ENCODE data around the gene GLE1.

GLE1 gene, protein sequence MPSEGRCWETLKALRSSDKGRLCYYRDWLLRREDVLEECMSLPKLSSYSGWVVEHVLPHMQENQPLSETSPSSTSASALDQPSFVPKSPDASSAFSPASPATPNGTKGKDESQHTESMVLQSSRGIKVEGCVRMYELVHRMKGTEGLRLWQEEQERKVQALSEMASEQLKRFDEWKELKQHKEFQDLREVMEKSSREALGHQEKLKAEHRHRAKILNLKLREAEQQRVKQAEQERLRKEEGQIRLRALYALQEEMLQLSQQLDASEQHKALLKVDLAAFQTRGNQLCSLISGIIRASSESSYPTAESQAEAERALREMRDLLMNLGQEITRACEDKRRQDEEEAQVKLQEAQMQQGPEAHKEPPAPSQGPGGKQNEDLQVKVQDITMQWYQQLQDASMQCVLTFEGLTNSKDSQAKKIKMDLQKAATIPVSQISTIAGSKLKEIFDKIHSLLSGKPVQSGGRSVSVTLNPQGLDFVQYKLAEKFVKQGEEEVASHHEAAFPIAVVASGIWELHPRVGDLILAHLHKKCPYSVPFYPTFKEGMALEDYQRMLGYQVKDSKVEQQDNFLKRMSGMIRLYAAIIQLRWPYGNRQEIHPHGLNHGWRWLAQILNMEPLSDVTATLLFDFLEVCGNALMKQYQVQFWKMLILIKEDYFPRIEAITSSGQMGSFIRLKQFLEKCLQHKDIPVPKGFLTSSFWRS

DNA sequence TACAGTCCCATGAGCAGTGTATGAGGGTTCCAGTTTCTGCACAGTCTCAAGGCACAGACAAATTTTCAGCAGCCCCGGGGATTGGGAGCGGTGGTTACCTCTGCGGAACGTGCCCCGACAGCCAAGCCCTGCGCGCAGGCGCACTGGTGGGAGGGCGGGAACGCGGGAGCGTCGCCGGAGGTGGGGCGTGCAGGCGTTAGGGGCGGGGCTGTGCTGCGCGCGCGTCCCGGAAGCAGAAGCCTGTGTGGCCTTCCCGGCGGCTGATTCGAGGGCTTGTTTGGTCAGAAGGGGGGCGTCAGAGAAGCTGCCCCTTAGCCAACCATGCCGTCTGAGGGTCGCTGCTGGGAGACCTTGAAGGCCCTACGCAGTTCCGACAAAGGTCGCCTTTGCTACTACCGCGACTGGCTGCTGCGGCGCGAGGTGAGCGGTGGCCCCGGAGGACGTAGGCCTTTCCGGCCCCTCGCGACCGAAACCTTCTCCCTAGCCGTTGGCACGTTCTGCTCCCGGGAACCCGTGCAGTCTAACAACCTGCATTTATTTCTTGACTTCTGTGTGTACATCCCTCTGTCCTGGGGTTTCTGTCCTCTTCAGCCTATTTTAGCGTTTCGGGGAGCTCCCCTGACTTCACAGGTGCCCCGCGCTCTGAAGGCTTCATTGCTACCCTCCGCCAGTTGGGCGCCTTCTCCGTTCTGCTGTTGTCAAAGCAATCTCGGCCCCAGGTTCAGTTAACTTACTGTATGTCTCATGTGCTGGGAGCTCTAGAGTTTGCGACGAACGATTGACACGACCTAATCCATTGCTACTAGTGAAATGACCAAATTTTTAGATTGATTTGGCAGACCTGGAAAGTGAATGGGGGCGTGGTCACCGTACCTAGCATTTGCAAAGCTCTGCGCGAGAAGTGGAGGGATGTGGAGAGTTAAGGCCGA lies at the start of gene GLE1:
TSS of gene GLE1 (plus strand) at position 235 of the 929 bp plus-strand sequence. CDS start at position 322, 87 bp downstream.
- TF ChIP-seq, protein P1, sequence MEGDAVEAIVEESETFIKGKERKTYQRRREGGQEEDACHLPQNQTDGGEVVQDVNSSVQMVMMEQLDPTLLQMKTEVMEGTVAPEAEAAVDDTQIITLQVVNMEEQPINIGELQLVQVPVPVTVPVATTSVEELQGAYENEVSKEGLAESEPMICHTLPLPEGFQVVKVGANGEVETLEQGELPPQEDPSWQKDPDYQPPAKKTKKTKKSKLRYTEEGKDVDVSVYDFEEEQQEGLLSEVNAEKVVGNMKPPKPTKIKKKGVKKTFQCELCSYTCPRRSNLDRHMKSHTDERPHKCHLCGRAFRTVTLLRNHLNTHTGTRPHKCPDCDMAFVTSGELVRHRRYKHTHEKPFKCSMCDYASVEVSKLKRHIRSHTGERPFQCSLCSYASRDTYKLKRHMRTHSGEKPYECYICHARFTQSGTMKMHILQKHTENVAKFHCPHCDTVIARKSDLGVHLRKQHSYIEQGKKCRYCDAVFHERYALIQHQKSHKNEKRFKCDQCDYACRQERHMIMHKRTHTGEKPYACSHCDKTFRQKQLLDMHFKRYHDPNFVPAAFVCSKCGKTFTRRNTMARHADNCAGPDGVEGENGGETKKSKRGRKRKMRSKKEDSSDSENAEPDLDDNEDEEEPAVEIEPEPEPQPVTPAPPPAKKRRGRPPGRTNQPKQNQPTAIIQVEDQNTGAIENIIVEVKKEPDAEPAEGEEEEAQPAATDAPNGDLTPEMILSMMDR (IDR thresholded peaks at IDR 0.05; ENCODE audit: extremely low read depth, missing control alignments): no peak
- DNase-seq (ENCODE audit: low spot score): peak; percentile 98

DNA sequence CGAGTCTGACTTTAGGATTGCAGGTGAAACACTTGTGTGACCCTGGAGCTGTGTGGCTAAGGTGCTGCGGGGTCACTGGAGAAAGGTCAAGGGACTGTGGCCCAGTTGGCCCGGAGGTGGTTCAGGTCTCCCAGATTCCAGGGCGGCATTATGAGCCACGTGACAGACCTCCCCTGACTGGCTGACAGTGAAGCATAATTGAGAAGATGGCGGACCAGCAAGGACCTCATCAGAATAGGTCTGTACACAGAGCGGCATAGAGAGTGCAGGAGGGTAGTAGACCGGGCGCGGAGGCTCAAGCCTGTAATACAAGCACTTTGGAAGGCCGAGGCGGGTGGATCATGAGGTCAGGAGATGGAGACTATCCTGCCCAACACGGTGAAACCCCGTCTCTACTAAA lies 49.5 kb upstream of the GLE1 start:
- no peak for DNase-seq (ENCODE audit: low spot score)
- TF ChIP-seq, protein P1 (IDR thresholded peaks at IDR 0.05; ENCODE audit: extremely low read depth, missing control alignments): no peak

DNA sequence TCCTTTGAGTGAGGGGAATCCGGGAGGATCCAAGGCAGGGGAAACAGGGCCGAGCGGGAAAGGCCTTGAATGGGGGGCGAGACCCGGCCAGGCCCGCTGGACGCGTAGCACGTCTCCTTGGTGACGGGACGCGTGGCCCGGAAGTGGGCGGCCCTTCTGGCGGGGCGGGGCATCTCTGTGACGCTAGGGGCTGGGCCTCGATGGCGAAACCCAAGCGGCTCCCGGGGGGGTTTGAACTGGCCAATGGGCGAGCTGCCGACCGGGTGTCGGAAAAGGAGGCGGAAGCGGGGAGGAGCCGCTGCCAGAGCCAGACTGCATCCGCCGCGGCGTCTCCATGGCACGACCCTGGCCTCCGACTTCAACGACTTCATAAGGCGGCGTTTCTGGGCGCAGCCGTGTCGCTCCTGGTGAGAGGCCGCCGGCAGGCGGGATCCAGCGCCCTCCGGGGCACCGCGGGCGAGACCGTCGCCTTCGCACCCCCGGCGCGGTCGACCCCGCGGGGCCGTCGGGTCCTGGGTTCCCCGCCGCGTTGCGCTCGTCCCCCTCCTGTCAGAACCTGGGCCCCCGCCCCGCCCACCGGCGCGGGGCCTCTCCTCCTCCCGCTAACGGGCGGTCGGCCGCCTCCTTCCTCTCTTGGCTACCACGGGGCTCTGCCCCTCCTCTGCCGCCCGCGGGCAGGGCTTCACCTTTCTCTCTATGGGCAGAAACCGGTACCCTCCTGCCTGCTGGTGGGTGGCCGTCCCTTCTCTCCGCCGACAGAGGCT lies 48.5 kb upstream of the GLE1 start, which contains the start of gene ODF2:
TSS of gene ODF2 (plus strand) at position 158 of the 764 bp plus-strand sequence. CDS start at position 244, 86 bp downstream.
- peak; percentile 99 for DNase-seq (ENCODE audit: low spot score)
- TF ChIP-seq, protein P1 (IDR thresholded peaks at IDR 0.05; ENCODE audit: extremely low read depth, missing control alignments): no peak

DNA sequence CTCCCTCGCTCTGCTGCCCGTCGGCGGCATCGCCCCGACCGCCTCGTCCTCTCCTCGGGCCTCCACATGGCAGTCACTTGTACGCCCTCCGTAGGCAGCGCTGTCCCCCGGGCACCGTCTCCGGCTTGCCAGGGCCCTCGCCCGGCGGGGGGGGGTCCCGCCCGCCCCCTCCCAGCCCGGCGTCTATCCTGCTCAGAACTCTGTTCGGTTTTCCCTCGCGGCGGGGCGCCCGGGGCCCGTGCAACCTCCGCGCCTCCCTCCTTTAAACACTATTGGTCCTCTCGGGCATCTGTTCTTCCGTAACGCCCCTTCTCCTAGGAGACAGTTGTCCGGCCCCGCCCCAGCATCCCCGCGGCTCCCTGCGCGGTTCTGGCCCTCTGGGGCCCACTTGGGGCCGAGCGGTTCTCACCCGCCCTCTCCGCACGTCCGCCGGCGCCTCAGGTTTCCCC lies 47.9 kb upstream of the GLE1 start:
- DNase-seq (ENCODE audit: low spot score): peak; percentile 96
- TF ChIP-seq, protein P1 (IDR thresholded peaks at IDR 0.05; ENCODE audit: extremely low read depth, missing control alignments): no peak

DNA sequence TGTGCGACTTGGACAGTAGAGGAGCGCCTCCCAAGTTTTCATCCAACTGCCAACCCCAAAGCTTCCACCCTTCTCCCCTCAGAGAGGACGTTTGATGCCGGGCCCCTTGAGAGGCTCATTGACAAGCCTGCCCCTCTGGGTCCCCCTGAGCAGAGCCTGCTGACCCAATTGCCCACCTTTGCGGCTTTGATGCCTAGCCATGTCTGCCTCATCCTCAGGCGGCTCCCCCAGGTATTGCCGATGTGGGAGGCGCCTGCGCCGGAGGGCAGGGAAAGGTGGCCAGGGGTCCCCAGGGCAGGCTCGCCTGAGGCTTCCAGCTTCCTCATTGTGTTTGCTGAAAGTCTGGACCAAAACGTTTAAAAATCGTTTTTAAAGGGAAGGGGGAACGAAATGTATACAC lies 47.3 kb upstream of the GLE1 start:
- TF ChIP-seq, protein P1 (IDR thresholded peaks at IDR 0.05; ENCODE audit: extremely low read depth, missing control alignments): no peak
- no peak for DNase-seq (ENCODE audit: low spot score)

DNA sequence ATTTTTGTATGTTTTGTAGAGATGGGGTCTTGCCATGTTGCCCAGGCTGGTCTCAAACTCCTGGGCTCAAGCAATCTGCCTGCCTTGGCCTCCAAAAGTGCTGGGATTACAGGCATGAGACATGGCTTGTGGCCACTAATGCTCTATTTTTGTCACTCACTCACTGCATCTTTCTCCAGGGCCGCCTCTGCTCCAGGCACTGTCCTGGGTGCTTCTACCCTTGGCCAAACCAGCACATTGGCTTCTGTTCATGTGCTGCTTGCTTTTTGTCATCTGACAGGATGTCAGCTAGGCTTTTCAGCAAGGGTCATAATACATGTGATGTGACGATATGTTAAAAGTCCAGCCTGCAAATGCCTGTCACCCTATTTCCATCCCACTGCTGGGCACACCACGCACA lies 45.5 kb upstream of the GLE1 start:
- DNase-seq (ENCODE audit: low spot score): no peak
- TF ChIP-seq, protein P1 (IDR thresholded peaks at IDR 0.05; ENCODE audit: extremely low read depth, missing control alignments): no peak
